Activated T-helper 1 cell treated with anti-CD3 and anti-CD28 coated beads, Interleukin-2, amount 50 U/mL, for 16 hours (primary cell): ENCODE measurements around the gene PMVK.
A peak's percentile ranks its signal among the peaks of the same experiment; 100 is the strongest.

Source experiments
- DNase-seq, 2 donors: peaks; one replicate each; pipeline ENCODE4 v3.0.0-alpha.2; 2020; ENCODE audit warnings: low read depth in 1 of 2, low spot score in 1 of 2

The PMVK gene

DNA sequence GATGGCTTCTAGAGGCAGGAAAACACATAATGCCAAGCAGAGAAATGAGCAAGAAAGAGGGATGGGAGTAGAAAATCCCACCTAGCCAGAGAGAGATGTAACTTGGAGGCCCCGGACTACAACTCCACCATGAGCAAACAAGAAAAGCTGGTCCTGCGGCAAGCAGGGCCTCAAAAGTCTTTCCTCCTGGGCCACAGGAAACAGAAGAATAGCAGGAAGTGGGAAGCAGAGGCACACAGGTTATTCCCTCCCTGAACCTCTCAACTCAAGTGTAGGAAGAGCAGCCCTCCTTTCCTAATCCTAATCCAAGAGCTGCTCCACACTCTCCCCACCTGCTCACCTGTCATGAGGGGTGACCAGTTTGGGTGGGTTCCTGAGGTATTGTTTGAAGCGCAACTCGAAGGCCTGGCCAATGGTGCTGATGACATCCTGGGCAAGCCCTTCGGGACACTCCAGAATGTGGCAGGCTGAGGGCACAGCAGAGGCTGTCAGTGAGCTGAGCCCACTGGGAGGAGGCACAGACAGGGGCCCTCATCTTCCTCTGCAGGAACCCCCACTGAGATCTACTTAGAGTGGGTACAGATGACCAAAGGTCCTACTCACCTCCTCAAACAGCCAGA is 30.9 kb upstream of the PMVK start:
- DNase-seq = no peak

DNA sequence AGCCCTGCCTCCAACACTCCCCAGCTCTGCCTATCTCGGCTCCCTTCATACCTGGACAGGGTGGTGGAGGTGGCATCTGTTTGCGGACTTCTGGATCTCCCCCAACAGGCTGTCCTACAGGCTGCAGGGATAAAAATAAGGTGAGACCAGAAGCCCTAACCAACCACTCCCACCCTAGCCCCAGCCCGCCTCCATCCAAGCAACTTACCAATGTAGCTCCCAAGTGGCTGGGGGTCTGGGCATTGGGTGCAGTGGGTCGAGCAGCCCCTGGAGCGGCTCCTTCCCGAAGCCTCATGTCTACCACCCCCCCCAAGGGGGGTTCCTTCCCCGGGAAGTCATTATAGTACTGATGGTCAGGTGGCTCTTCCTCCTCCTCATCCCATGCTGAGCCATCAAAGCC is 29.6 kb upstream of the PMVK start:
- DNase-seq = no peak

DNA sequence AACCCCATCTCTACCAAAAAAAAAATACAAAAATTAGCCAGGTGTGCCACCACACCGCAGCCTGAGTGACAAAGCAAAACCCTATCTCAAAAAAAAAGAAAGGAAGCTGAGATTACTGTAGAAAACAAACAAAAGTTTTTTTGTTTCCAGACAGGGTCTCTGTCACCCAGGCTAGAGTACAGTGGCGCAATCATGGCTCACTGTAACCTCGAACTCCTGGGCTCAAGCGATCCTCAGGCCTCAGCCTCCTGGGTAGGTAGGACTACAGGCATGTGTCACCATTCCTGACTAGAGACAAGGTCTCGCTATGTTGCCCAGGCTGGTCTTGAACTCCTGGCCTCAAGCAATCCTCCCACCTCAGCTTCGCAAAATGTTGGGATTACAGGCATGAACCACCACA is 27.8 kb upstream of the PMVK start:
- no peak for DNase-seq

DNA sequence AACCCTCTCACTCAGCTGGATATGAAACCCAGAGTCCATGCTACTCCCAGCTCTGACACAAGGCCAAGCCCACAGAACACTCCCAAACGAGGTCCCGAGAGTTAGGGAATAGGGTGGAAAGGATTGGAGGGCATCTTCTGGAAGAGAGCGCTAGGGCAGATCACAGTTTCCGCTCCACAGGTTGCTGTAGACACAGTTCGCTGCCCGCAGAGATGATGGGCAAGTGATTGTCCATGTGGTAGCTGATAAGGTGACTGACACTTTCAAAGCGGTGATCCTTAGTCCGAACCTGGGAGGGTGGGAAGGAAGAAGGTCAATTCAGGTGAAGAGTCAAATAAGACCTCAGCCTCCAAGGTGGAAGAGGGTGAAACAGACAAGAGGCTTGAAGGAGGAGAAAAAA is 27.1 kb upstream of the PMVK start:
- no peak for DNase-seq

DNA sequence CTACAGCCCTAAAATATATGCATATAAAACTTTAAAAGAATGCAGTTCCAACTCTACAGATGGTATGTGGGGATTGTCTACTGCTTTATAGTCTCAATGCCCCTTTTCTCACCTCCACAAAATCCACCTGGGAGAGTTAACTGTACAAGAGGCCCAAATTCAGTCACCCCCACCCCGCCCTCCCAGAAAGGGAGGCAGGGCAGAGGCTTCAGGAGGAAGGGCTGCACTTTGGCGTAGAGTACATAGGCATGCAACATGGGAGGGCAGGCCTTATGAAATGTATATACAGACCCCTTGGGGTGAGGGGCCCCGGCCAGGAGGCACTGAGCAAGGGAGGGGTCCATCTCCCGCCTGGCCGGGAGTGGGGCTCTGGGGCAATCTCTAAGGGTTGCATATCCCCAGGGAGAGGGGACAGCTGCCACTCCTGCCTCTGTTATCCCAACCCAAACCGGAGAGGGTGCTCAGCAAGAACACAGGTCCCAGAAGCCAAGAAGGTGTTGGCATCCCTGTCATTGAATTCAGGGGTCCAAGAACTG is 26.3 kb upstream of the PMVK start:
- no peak for DNase-seq

DNA sequence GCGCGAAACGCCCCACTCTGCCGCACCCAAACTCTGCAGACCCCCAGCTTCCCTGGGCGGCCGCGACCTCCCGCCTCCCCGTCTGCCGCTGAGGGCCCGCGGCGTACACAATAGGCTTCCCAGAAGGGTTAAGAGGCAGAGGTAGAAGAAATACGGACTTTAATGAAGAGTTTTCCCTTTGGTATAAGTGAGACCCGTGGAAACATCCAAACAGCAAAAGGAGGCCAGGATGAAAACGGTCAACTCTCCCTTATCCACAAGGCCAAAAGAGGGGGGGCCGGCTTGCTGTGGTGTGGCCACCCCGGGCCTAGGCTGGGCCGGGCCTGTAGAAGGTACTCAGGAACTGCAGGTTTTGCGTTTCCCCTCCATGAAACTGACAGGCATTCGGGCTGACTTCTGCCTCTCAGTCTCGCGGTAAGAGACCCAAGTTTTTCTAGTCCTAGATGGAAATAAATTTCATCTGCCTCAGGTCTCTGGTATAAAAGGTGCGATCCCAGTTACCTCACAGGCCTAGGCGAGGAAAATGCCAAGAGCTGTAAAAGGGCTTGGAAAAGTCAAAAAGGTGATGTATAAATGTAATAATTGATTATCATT is 25.7 kb upstream of the PMVK start:
- DNase-seq = no peak

DNA sequence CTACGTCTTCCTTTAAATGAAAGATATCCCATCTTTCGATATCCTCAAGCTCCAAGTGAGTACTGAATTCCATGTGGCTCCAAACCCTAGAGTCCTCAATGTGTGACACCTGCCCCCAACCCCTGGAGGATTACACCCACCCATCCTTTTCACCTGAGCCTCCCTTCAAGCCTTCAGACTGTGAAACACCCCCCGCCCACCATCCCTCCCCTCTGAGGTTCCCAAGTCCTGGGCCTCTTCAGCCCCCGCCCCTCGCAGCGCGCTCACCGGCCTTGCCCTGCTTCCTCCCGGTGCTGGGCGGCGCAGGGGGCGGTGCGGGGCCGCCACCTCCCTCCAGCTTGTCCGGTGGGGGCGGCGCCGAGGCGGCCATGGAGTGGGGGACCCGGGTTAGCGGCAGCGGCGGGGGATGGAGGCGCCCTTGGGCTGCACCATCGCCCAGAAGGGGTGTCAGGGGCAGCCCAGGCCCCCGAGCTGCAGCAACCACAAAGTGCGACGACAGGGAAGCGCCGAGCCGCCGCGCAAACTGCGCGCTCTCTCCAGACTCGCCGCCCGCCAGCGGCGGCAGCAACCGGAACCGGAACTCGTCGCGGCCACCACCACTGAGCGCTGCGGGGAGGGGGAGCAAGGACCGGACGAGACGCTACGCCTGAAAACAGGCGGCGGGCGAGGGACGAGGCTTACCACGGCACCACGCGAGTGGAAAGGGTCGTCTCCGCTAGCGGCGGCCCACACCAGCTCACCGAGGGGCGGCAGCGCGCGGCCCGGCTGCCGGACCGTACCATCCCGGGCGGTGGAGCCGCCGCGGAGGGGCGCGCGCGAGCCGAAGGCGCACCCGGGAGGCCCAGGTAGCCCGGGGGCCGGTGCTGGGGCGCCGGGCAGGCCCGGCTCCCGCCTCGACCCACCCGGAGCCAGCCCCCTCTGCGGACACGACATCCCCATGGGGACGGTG is 25.0 kb upstream of the PMVK start, which contains the start of gene PYGO2:
PYGO2 (minus strand) TSS at position 576 of the 949 bp plus-strand sequence; CDS start at position 370, 206 bp downstream.
- DNase-seq = peak; percentile 63 to 74

DNA sequence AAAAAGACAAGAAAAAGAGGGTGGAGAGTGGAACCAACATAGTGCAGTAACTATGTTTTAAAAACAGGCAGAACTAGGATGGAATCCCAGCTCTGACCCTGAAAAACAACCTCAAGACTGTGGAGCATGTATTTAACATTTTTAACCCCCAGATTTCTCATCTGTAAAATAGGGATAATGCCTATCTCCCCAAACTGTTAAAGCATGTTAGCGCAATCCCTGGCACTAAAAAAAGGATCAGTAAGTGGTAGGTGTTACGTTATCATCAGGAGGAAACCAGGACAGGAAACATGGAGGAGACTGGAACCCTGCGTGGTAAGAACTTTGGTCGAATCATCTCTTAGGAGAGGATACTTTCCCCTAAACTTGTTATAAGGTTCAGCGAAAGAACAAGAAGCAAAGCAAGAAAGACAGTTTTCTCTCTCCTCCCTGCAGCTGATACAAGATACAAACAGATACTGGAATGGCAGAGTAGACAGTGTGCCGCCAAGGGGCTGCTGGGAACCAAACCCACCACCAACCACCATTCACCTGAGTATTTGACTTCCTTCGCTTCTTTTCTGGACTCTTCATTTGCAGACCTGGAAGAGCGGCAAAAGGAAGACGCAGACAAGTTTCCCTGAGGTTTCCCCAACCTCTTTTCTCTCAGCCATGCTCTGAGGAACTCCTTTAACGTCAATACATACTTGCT is 24.1 kb upstream of the PMVK start:
- no peak for DNase-seq

DNA sequence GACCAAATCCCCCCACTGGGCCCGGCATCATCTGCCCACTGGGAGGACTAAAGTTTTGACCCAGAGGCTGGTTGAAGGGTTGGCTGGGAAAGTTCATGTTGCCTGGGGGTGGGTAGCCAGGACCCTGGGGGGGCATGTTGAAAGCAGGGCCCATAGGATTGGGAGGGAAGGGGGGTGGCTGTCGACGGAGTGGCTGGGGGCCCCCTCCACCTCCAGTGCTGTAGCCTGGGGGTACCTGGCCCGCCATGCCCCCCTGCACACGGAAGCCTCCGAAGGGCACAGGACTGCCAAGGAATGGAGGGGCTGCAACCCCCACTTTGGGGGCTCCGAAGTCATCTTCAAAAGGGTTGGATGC is 22.9 kb upstream of the PMVK start:
- DNase-seq = no peak

DNA sequence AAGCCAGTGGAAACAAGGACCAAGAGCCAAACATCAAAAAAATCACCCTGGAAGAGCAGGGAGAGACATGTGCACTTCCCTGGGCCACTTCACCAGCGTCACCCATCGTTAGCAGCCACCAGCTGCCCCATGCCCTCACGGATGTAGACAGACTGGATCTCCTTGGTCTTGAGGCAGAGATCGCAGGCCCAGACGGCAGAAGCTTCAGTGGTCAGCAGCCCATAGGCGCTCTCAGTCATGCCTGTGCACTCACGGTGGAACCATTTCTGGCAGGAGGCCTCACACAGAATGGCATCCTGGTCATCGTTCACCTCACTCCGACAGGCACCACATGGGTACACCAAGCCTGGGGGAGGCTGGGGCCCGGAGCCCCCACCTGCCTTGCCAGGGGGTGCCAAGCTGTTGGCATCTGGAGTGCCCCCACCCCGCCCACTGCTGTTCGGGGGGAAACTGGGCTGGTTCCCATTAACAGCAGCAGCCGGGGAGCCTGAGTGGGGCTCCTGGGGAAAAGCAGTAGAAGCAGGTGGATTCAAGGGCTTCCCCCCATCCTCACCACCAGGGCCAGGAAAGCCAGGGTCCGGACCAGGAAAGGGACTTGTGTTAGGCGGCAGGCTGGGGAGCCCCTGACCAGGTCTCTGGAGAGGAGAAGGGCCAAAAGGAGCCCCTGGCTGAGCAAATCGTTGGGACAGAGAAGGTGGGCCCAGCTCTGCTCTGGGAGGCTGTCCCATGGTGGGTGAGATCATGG is 22.3 kb upstream of the PMVK start:
- DNase-seq = no peak

DNA sequence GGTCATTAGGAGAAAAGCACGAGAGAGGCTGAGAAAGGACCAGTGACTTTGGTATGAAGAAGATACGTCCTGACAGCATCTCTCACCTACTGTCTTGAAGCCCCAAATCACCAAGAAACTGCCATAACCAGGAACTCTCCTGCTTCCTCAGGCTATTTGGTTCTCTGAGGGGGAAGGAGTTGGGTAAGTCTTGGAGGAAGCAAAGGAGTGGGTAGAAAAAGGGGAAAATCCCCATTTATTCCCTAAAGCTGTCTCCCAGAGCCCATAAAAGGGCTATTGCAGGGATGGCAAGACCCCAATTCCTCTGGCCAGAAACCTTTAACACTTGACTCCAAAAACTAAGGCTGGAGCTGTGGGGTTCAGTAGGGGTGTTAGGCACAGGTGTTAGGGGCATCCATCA is 21.5 kb upstream of the PMVK start:
- no peak for DNase-seq

DNA sequence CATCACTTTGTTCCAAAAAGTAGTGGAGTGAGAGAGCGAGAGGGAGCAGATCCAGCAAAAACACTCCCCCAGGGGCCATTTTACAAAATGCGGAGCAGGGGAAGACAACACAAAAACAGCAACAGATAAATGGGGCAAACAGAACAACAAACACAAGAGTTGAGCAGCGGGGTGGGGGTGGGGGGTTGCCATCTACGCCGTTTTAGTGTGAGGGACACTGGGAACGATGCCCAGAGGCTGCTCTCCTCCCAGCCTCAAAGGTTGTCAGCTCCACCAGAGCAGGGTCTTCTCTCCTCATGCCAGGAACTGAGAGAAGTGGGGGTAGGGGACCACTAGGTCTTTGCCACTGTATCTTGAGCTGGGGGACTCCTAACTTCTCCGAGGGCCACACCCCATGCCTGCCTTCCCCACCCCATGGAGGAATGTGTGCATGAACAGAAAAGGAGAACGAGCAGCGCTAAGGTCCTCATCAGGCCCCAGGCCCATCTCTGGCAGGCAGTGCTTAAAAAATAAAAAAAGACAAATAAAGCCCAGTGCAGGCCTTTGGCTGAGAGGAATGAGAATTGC is 20.7 kb upstream of the PMVK start:
- DNase-seq = no peak

DNA sequence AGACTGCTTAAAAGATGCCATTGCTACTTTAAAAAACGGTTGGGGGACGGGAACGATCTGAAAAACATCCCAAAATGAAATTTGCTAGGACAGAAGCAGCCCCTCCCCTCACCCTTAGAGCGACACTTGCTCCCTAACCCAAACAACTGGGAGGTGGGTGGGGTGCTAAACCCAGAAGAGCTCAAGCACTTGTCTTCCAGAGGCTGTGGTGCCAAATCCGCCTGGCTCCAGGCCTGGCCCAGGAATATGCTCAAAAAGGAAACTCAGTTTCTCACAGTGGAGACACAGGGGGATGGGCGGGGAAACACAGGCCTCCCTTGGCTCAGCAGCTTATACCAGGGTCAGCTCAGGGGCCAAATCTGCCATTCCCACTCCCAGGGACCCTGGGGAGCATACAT is 20.0 kb upstream of the PMVK start:
- DNase-seq = no peak

DNA sequence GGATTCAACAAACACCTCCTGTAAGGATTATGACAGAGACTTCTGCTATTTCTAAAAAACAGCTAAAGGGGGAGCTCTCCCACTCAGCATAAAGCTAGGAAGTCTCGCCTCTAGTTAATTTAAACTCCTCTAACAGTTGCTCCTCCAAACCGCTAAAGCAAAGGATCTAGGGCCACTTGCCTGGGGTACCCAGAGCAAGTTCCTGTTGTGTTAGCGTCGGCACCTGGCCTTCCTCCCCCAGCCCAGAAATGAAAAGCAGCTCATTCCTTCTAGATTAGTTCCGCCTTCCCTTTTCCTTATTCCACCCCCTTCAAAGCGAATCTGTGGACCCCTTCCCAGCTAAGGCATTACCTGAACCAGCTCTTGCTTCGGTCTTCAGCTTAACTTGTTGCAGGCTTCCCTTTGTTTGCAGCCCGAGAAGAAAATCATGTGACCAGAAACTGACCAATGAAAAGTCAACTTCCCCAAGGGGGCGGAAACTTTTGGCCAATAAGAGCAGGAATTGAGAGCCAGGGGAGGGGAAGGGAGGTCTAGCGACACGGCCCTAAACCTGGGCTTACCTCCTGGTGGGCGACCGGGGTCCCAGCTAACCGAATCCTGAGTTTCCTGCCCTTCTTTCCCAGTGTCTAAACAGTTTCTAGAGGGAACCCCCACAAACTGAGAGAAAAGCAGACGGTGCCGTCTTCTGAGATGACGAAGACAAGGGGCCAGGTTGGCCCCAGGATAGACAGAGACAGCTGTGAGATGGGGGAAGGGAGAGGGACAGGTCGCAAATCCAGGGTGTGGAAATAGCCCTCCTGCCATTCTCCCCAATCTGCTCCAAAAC is 19.4 kb upstream of the PMVK start, which contains the start of gene PBXIP1:
PBXIP1 (minus strand) TSS at position 382 of the 826 bp plus-strand sequence. CDS start 2,378 bp downstream, outside the sequence.
- DNase-seq = peak; percentile 48 to 66

DNA sequence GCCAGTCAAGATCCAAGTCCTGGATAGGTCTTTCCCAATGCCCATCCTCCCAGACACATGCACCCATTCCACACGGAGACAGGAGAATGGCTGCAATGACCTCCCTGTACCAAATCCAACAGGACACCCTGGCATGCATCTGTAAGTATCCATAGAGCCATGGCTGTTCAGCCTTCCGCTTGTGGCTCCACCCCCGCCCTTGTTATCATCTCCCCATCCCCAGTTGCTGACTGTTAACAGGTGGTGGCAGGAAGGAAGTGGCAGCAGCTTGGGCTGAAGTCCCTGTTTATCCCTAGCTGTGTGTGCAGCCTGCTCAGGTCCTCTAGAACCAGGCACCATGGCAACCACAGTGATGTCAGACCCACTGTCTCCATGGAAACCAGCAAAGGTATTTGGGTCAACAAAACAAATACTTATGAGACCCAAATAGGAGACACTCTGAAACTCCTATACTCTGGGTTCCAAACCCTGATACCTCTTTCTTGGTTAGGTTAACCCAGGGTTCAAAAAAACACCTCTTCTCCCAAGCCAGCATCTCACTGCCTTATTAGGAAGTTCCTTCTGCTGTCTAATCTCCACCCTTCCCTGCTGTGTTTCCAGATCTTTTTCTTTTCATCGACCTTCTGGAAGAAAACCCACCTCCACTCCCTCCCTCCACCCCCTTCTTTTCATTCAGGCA is 18.7 kb upstream of the PMVK start:
- peak; percentile 75 to 77 for DNase-seq

DNA sequence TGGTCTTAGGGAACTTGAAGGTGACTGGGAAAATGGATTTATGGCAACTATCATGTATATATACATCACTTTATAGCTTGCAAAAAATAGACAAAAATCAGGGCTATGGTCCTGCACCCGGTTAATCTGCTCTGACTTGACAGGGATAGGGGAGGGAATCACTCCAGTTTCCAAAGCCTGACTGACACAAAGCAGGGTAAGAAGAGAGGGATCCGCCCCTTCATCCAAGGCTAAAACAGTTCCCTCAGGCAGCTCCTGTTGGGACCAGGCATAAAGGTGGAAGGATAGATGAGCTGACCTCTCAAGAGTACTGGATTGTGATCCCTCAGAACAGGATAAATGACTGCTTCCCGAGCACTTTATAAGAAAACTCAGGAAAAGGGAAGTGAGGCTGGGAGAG is 18.0 kb upstream of the PMVK start:
- DNase-seq = no peak

DNA sequence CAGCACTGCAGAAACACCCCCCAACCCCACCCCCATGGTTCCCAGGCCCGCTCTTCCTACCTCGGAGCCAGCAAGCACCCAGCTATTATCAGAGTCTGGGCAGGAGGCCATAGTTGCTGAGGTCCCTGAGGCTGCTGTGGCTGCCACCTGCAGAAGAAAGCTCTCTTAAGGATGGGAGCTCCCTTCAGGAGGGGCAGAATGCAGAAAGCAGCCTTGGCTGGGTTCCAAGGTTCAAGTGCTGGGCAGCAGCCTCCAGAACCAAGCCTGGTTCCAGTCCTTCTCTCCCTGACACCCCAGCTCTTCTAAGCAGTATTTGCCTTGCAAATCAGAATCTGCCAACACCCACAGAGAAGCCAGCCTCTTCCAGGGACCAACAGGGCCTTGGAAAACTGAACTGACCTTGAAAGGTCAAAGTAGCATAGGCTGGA is 17.1 kb upstream of the PMVK start:
- no peak for DNase-seq

DNA sequence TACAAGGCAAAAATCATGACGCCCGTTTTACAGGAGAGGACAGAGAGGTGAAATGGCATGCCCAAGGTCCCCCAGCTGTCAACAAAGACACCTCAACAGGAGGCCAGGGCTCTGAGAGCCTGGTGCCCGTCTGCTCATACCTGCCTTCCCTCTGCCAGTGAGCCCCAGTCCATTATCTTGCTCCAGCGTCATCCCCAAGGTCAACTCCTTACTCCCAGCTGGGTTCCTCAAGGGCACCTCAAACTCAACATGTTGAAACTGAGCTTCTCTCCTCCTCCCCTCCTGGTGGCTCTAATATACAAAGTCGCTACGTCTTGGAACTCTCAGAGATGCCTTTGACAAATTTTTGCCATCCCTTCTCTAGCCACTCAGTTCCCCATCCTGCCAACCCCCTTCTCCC is 16.1 kb upstream of the PMVK start:
- DNase-seq = no peak
